Peyer's patch (tissue), 4 donors: ENCODE measurements around the gene CEP83.

Experiments
- POLR2A ChIP-seq, 2 donors: fragments of 450-650 bp; IDR thresholded peaks; one replicate each; pipeline ENCODE4 v1.5.1; 2017; ENCODE audit warnings: antibody characterized with exemption in 2 of 2, mild to moderate bottlenecking in 2 of 2, moderate library complexity in 2 of 2
- TF ChIP-seq, protein P1 (sequence below), 6 experiments: fragments of 450-650 bp in 4 of 6; fragments of 200-600 bp in 2 of 6; sonication (generic) in 1 of 6; IDR thresholded peaks; one replicate each; pipeline ENCODE4 v1.5.1; 2017 to 2019; ENCODE audit warnings: antibody characterized with exemption in 6 of 6, mild to moderate bottlenecking in 3 of 6, moderate library complexity in 1 of 6

DNA sequence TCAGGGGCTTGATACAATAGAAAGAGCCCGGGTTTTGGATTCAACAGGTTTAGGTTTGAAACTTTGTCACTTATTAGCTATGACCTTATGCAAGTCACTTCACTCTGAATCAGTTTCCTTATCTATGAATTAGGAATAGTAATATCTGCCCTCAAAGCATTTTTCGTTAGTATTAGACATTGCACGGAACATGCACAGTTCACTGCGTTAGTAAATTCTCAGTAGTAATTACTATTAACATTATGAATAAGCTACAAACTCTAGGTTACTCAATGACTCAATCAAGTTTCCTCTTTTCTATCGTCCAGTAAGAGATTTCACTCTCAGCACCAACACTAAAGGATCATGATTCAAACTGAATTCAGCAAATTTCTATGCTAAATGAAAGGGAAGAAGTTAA, 150.3 kb downstream of the CEP83 start:
- TF ChIP-seq, protein P1, sequence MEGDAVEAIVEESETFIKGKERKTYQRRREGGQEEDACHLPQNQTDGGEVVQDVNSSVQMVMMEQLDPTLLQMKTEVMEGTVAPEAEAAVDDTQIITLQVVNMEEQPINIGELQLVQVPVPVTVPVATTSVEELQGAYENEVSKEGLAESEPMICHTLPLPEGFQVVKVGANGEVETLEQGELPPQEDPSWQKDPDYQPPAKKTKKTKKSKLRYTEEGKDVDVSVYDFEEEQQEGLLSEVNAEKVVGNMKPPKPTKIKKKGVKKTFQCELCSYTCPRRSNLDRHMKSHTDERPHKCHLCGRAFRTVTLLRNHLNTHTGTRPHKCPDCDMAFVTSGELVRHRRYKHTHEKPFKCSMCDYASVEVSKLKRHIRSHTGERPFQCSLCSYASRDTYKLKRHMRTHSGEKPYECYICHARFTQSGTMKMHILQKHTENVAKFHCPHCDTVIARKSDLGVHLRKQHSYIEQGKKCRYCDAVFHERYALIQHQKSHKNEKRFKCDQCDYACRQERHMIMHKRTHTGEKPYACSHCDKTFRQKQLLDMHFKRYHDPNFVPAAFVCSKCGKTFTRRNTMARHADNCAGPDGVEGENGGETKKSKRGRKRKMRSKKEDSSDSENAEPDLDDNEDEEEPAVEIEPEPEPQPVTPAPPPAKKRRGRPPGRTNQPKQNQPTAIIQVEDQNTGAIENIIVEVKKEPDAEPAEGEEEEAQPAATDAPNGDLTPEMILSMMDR (IDR thresholded peaks at IDR 0.05), result no peak
- no peak for TF ChIP-seq POLR2A (IDR thresholded peaks at IDR 0.05)
